BE2C (cell line): ENCODE data around the gene COG2.

ENCODE experiments used
- DNase-seq: peaks from one replicate; pipeline ENCODE4 v3.0.0-alpha.2; 2020
- H3K27me3 ChIP-seq: fragments of 250-450 bp; sonication (Bioruptor Pico); 2 replicates; pipeline ENCODE4 v1.5.1; 2020; ENCODE audit warnings: mild to moderate bottlenecking
- H3K36me3 ChIP-seq: fragments of 250-450 bp; sonication (Bioruptor Pico); 2 replicates; pipeline ENCODE4 v1.5.1; 2020; ENCODE audit warnings: mild to moderate bottlenecking
- H3K4me1 ChIP-seq: fragments of 250-450 bp; sonication (Bioruptor Pico); 2 replicates; pipeline ENCODE4 v1.5.1; 2020
- H3K4me3 ChIP-seq: 2 replicates; pipeline ENCODE4 v1.5.1; 2011; ENCODE audit warnings: low read depth, low read length
- H3K9me3 ChIP-seq: fragments of 250-450 bp; sonication (Bioruptor Pico); 2 replicates; pipeline ENCODE4 v1.5.1; 2020
- CTCF ChIP-seq: IDR thresholded peaks from 2 replicates; pipeline ENCODE4 v1.5.1; 2012; ENCODE audit warnings: mild to moderate bottlenecking, low read depth, low read length

COG2 gene

DNA sequence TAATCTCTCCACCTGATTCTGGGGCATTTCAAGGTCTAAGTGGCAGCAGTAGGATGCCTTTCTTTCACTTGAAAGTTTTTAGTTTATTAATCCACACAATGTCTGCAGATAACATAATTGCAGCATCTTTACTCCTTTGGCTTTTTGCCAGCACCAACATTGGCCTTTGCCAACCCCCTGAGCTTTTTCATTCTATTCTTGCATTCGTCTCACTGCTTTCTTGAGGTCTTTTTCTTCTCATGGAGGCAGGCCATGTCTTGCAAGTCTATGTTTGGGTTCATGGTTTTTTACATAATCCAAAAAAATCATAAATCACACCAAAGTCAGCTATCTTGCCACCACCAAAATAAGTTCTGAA is 30.4 kb upstream of the COG2 start:
- Histone ChIP-seq H3K36me3 (no peaks in the 10 kb centered on the region), H3K4me1 (no peaks in the 10 kb centered on the region), H3K27me3 (no peaks in the 10 kb centered on the region), H3K4me3 (no peak overlapping the region), H3K9me3 (no peaks in the 10 kb centered on the region)
- no peak for DNase-seq
- no peak for TF ChIP-seq CTCF

- Histone ChIP-seq H3K4me1 (no peaks in the 10 kb centered on the region), H3K36me3 (no peaks in the 10 kb centered on the region), H3K9me3 (no peaks in the 10 kb centered on the region), H3K4me3 (no peak overlapping the region), H3K27me3 (no peaks in the 10 kb centered on the region)
- DNase-seq, result no peak
- TF ChIP-seq CTCF, result no peak
Measured at GRCh38 chr1:230612651-230613050, 29.6 kb upstream of the COG2 start.

GRCh38 chr1:230614121-230614520 is 28.2 kb upstream of the COG2 start:
- no peaks in the 10 kb centered on the region for H3K4me1 ChIP-seq
- no peaks in the 10 kb centered on the region for H3K9me3 ChIP-seq
- no peaks in the 10 kb centered on the region for H3K27me3 ChIP-seq
- H3K36me3 ChIP-seq, result no peaks in the 10 kb centered on the region; the same call in 1 of the 2 replicates
- H3K4me3 ChIP-seq, result no peak overlapping the region
- no peak for TF ChIP-seq CTCF
- DNase-seq, result no peak

- Histone ChIP-seq H3K4me3 (no peak overlapping the region), H3K4me1 (no peaks in the 10 kb centered on the region), H3K9me3 (no peaks in the 10 kb centered on the region), H3K36me3 (no peaks in the 10 kb centered on the region; the same call in 1 of the 2 replicates), H3K27me3 (no peaks in the 10 kb centered on the region; the same call in 1 of the 2 replicates)
- DNase-seq, result no peak
- no peak for TF ChIP-seq CTCF
Measured at GRCh38 chr1:230618537-230618936, 23.7 kb upstream of the COG2 start.

- no peaks in the 10 kb centered on the region; the same call in 1 of the 2 replicates for H3K36me3 ChIP-seq
- DNase-seq, result no peak
- no peaks in the 10 kb centered on the region; the same call in 1 of the 2 replicates for H3K27me3 ChIP-seq
- H3K4me1 ChIP-seq, result no peaks in the 10 kb centered on the region
- no peak overlapping the region for H3K4me3 ChIP-seq
- no peak for TF ChIP-seq CTCF
- no peaks in the 10 kb centered on the region for H3K9me3 ChIP-seq
Measured at GRCh38 chr1:230620649-230621323, 21.5 kb upstream of the COG2 start.

- DNase-seq, result no peak
- no peak overlapping the region for H3K4me3 ChIP-seq
- no peaks in the 10 kb centered on the region for H3K4me1 ChIP-seq
- TF ChIP-seq CTCF, result no peak
- H3K27me3 ChIP-seq, result no peaks in the 10 kb centered on the region; the same call in 1 of the 2 replicates
- no peaks in the 10 kb centered on the region for H3K9me3 ChIP-seq
- H3K36me3 ChIP-seq, result no peaks in the 10 kb centered on the region; the same call in 1 of the 2 replicates
Measured at GRCh38 chr1:230621324-230622030, 20.8 kb upstream of the COG2 start.
